HK-2 (cell line): ENCODE measurements around the gene LYL1.

Source experiments
- DNase-seq: peaks from one replicate; pipeline ENCODE4 v3.0.0-alpha.2; 2018; ENCODE audit not compliant: unreplicated experiment

The LYL1 gene

DNA sequence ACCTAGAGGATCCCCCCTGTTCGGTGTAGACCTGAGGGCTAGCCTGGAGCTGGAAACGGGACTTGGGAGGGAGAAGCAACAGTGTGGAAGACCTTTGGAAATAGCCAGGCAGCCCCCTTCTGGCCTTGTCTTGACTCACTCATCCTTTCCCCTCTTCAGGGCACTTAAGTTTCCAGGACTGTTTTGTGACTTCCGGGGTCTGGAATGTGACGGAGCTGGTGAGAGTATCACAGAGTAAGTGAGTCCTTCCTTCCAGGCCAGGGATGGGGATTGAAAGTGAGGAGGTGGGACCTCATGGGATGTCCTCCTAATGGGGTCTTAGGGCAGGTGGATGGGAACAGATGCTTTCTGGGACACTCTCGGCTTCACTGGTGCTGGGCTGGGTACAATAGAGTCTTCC lies 29.4 kb downstream of the LYL1 start:
- DNase-seq = no peak

DNA sequence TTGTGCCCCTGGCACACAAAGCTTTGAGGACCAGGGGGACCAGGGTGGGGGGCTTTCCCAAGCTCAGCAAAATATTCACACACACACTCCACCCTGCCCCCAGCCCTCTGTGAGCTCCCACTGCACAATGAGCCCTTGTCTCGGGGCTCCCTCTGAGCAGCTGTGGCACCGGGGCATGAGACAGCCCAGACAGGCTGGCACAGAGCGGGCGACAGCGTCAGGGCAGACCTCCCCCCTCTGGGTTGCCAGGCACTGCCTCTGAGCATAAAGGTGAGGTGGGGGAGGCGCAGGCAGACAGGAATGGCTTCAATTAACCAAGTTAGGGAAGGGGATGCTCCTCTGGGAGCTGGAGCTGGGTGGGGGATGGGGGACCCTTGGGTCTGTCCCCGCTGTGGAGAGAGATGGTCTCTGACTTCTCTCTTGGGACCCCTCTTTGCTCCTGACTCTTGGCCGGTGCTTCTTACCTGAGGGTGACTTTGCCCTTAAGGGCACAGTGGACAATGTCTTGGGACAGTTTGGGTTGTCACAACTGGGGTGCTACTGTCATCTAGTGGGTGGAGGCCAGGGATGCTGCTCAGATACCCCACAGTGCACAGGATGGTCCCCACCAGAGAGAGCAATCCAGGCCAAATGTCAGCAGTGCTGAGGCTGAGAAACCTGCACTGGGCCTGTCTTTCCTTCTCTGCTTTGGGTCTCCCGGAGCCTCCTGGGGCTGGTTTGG lies 30.3 kb downstream of the LYL1 start:
- no peak for DNase-seq

- no peak for DNase-seq
These were observed 31.0 kb downstream of the LYL1 start for GRCh38 chr19:13071444-13072187.

- DNase-seq = no peak
These were observed 32.1 kb downstream of the LYL1 start for GRCh38 chr19:13070425-13071140.

DNA sequence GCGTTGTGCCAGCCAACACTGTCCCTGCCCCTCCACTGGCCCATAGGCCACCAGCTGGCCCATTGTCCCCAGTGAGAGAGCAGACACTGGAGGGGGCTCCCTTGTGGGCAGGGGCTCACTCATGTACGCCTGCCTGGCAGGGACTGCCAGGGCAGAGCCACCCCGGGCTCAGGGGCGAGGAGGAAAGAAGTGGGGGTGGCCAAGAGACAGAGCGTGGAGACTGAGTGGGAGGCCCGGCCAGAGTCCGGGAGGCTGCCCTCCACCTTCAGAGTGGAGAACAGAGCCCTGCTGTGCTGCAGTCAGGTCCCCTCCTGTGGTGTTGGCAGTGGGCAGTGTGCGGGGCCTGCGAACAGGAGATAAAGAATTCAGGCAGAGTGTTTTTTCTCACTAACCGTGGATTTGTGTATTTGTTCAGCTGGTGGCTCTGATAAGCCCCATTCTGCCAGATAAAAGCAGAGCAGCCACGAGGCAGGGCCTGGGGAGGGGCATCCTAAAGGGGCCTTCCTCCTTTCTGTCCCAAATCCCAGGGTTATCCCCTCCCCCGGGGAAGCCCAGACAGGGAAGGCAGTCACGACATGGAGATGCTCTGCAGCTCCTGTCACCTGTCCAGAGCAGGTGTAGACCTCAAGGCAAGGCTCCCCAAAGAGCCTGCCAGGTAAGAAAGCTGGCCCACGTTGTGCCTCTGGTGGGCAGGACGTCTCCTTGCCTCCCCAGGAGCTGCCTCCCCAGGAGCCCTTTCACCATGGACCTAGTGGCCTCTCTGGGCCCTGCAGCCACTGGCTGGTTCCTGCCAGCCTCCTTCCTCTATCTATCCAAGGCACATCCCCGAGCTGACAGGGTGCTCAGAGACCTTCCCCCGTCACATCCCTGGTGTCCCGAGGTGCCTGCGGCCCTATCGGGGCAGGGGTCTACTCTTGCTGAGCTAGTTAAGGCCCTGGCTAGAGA lies 33.0 kb downstream of the LYL1 start:
- DNase-seq = no peak

GRCh38 chr19:13068085-13068846 lies 34.4 kb downstream of the LYL1 start:
- no peak for DNase-seq

- no peak for DNase-seq
These were observed 35.5 kb downstream of the LYL1 start for GRCh38 chr19:13066933-13067807.

GRCh38 chr19:13066226-13066625 lies 36.4 kb downstream of the LYL1 start:
- no peak for DNase-seq

DNA sequence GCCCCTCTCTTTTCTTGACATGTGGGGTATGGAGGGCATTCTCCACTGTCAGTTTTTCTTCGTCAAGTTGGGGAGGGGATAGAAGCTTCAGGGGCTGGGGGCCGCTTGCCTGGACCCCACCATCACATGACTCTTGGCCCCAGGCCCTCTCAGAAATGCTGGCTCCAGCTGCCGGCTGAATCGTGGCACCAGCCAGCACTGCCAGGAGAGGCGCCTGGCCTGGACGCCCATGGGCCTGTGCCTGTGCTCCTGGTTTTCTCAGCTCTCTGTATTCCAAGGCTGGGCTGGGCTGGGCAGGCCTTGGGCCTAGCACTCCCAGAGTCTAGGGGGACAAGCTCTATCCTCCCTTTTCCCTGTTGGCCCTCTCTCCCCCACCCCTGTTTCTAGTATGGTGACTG lies 38.6 kb downstream of the LYL1 start:
- no peak for DNase-seq

- DNase-seq = no peak
These were observed 39.1 kb downstream of the LYL1 start for GRCh38 chr19:13063461-13064091.

DNA sequence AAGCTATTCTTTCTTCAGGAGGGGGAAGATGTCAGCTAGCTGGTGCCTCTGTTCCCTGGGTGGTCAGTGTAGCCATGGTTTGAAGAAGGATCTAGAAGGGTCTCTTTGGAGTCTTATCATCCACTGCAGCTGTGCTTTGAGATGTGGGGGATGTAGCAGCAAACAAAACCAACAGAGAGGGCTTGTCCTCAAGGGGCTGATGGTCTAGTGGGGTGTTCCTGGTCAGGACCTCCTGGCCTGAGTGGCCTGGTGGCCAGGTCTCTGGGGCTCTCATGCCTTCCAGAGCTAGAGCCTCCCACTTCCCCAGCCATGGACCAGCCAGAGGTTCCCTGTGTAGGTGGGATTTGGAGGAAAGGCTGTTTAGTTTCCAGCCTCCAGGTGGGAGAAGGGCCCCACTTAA lies 40.3 kb downstream of the LYL1 start:
- DNase-seq = no peak

- peak; percentile 82 for DNase-seq
These were observed 41.4 kb downstream of the LYL1 start for GRCh38 chr19:13060964-13061927.

DNA sequence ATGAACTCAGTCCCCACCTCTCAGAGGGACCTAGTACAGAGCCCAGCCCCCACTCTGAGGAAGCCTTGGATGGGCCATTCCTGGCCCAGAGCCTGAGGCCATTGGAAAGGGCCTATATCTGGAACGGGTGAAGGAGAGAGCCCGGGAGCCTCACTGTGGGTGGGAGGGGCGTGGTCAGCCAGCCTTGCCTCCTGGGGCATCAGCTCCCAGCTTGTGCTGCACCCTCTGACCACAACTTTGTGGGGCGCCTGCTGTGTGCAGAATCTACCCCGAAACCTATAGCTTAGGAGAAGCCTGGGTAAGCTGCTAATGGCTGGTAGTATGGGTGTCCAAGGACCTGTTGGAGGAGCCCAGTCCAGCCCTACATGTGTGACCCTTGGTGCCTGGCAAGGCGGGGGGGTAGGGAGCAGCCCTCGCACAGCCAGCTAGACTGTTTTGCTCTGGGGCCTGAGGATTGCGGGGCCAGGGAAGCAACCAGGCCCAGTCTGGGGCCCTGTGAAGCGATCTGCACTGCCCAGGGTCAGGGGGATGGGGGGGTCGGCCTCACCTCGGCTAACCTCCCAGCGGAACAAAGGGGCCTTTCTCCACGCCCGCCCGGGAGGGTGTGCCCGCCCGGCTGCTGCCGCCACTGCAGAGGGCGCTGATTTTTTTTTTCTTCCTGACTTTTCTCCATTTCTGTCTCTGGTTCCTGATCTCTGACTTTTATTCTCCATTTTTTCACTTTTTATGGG lies 42.3 kb downstream of the LYL1 start:
- DNase-seq = peak; percentile 42

- DNase-seq = no peak
These were observed 43.6 kb downstream of the LYL1 start for GRCh38 chr19:13058951-13059660.

GRCh38 chr19:13057744-13058143 lies 44.9 kb downstream of the LYL1 start:
- no peak for DNase-seq

GRCh38 chr19:13057147-13057572 lies 45.5 kb downstream of the LYL1 start:
- DNase-seq = no peak
